ENCODE measurements around the gene SH3D19. TPM values are rescaled to one million over a fixed set of nuclear protein-coding genes. Genes with fewer than 3 reads are reported as not detected.

SH3D19 gene
- total RNA-seq, 2 experiments from 2014 or later: not detected

DNA sequence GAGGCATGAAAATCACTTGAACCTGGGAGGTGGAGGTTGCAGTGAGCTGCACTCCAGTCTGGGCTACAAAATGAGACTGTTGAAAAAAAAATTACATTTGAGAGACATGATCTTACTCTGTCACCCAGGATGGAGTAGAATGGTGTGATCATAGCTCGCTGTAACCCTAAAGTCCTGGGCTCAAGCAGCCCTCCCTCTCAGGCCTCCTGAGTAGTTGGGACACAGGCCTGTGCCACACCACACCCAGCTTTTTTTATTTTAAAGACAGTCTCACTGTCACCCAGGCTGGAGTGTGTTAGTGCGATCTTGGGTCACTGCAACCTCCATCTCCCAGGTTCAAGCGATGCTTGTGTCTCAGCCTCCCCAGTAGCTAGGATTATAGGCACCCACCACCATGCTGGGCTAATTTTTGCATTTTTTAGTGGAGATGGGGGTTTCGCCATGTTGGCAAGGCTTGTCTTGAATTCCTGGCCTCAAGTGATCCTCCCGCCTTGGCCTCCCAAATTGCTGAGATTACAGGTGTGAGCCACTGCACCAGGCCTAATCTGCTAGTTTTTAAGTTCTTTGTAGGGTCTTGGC is 219.9 kb downstream of the SH3D19 start:
- Mint-ChIP-seq H3K36me3 (ENCODE audit: low read depth) (peaks cover 67% of the 10 kb centered on the region), H3K27me3 (no peaks in the 10 kb centered on the region), H3K27ac (no peak overlapping the region), H3K4me3 (no peak overlapping the region), H3K9me3 (ENCODE audit: low read depth) (no peaks in the 10 kb centered on the region), H3K4me1 (peaks cover 25% of the 10 kb centered on the region)
- ATAC-seq: no peak
- ChIA-PET POLR2A (interaction anchor here (3.4 kb wide), 1 partner anchor 8 kb away, joined by 15 read pairs; no protein-coding TSS in a partner anchor), CTCF (no interaction called here)
- DNase-seq: no peak
- intact Hi-C loops (cut with DNase I, micrococcal nuclease): no loop called here

- H3K36me3 Mint-ChIP-seq (ENCODE audit: low read depth): peaks cover 77% of the 10 kb centered on the region
- no peaks in the 10 kb centered on the region for H3K9me3 Mint-ChIP-seq (ENCODE audit: low read depth)
- H3K4me1 Mint-ChIP-seq: peaks cover 25% of the 10 kb centered on the region
- ChIA-PET POLR2A (interaction anchor here (1.0 to 3.4 kb wide), 2 partner anchors 9 to 13 kb away, joined by 4 to 15 read pairs; no protein-coding TSS in a partner anchor), CTCF (no interaction called here)
- no peaks in the 10 kb centered on the region for H3K27me3 Mint-ChIP-seq
- ATAC-seq (no peak), DNase-seq (no peak)
- no peak overlapping the region for H3K27ac Mint-ChIP-seq
- no peak overlapping the region for H3K4me3 Mint-ChIP-seq
- intact Hi-C loops (cut with DNase I, micrococcal nuclease): no loop called here
These were observed 220.8 kb downstream of the SH3D19 start for GRCh38 chr4:151104621-151105020.

DNA sequence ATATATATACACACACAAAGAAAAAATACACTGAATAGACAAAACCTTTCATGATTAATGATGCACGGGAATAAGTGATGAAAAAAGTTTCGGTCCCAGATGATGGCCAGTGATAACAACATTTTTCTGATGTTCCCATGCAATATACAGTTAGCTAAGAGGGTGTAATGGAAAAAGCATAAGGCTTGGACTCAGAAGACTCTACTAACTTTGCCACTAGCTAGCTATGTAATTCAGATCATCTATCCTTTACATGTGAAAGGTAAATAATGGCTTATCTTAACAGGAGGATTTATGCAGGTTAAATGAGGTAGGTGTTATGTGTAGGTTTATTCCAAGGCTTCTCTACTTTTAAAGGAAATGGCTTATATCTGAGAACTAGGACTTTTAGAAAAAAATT is 221.6 kb downstream of the SH3D19 start:
- intact Hi-C loops (cut with DNase I, micrococcal nuclease): no loop called here
- DNase-seq (no peak), ATAC-seq (no peak)
- peaks cover 26% of the 10 kb centered on the region for H3K4me1 Mint-ChIP-seq
- ChIA-PET CTCF (no interaction called here), POLR2A (interaction anchor here (3.4 kb wide), 1 partner anchor 10 kb away, joined by 15 read pairs; no protein-coding TSS in a partner anchor)
- peak overlapping the region; percentile 58 for H3K27ac Mint-ChIP-seq
- H3K36me3 Mint-ChIP-seq (ENCODE audit: low read depth): peaks cover 79% of the 10 kb centered on the region
- H3K9me3 Mint-ChIP-seq (ENCODE audit: low read depth): no peaks in the 10 kb centered on the region
- no peak overlapping the region for H3K4me3 Mint-ChIP-seq
- H3K27me3 Mint-ChIP-seq: no peaks in the 10 kb centered on the region

DNA sequence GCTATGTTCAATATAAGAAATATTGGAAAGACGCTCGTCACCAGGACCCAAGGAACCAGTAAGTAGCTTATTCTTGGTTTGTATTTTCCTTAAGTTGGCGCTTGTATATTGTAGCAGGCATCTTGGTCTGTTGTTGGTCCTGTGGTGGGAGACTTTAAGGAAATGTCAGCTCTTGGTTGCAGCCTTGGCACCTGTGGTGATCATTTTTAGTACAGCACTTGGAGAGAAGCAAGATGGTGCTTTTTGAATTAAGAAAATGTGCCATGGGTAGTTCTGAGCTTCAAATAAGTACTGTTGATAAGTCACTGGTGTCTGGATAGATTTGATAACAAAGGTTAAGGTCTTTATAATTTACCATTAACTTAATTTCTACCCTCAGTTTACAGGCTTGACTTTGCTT is 224.9 kb downstream of the SH3D19 start:
- H3K27ac Mint-ChIP-seq: peak overlapping the region; percentile 100
- no peaks in the 10 kb centered on the region for H3K27me3 Mint-ChIP-seq
- intact Hi-C loops (cut with DNase I, micrococcal nuclease): no loop called here
- DNase-seq (no peak), ATAC-seq (no peak)
- ChIA-PET CTCF (interaction anchor here (0.6 to 1.3 kb wide), 4 partner anchors 14 to 265 kb away, joined by 3 to 6 read pairs (median 3); no protein-coding TSS in a partner anchor), POLR2A (interaction anchor here (0.6 to 1.5 kb wide), 5 partner anchors 13 to 166 kb away, joined by 3 to 8 read pairs (median 3); no protein-coding TSS in a partner anchor)
- H3K4me1 Mint-ChIP-seq: peaks cover 45% of the 10 kb centered on the region
- H3K9me3 Mint-ChIP-seq (ENCODE audit: low read depth): no peaks in the 10 kb centered on the region
- H3K36me3 Mint-ChIP-seq (ENCODE audit: low read depth): peaks cover 51% of the 10 kb centered on the region
- H3K4me3 Mint-ChIP-seq: peak overlapping the region; percentile 89

DNA sequence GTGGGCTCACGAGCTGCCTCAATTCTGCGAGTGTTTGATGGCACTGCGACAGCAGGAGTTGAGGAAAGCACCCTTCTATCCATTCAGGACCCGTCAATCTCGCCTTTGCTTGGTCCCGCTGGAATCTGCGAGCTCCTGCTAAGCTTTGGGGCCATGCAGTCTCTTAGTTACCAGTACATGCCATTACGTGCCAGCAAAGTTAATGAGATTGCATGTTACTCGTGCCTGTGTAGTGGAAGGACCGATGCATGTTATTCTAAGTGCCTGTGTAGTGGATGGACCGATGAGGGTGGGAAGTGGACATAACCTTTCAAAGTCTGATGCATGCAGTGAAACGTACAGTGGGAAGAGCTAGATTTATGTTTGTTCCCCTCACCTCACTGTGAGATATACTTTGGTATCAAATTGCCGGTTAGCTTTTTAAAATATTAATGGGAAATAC is 225.4 kb downstream of the SH3D19 start:
- CTCF ChIA-PET: interaction anchor here (0.6 to 1.3 kb wide), 5 partner anchors 15 to 265 kb away, joined by 3 to 6 read pairs (median 3); no protein-coding TSS in a partner anchor
- Mint-ChIP-seq H3K4me3 (peak overlapping the region; percentile 89), H3K36me3 (ENCODE audit: low read depth) (peaks cover 50% of the 10 kb centered on the region), H3K27me3 (no peaks in the 10 kb centered on the region), H3K27ac (peak overlapping the region; percentile 100), H3K9me3 (ENCODE audit: low read depth) (no peaks in the 10 kb centered on the region), H3K4me1 (peaks cover 47% of the 10 kb centered on the region)
- ATAC-seq: no peak
- intact Hi-C loops (cut with DNase I, micrococcal nuclease): loop anchor here (1.0 to 10.0 kb wide), 8 partner anchors 68 to 1436 kb away; partner anchors contain the start of genes FBXW7 (in 2 of the 2), LRBA (in 2 of the 2) and GATB (in 1 of the 2)
- POLR2A ChIA-PET: interaction anchor here (0.6 to 1.5 kb wide), 6 partner anchors 13 to 166 kb away, joined by 3 to 8 read pairs (median 3); no protein-coding TSS in a partner anchor
- DNase-seq: no peak

- Mint-ChIP-seq H3K36me3 (ENCODE audit: low read depth) (peaks cover 45% of the 10 kb centered on the region), H3K4me1 (peaks cover 42% of the 10 kb centered on the region), H3K27me3 (no peaks in the 10 kb centered on the region), H3K9me3 (ENCODE audit: low read depth) (no peaks in the 10 kb centered on the region), H3K4me3 (peak within 1 kb of the TSS; percentile 89), H3K27ac (peak within 1 kb of the TSS; percentile 100)
- CTCF ChIA-PET: interaction anchor here (0.6 to 1.7 kb wide), 9 partner anchors 18 to 266 kb away, joined by 3 to 6 read pairs (median 3); no protein-coding TSS in a partner anchor
- POLR2A ChIA-PET: interaction anchor here (0.6 to 1.5 kb wide), 11 partner anchors 9 to 1615 kb away, joined by 3 to 8 read pairs (median 3); no protein-coding TSS in a partner anchor
- peak; percentile 86 for ATAC-seq
- peak; percentile 98 for DNase-seq
- intact Hi-C loops (cut with DNase I, micrococcal nuclease): loop anchor here (1.0 to 10.0 kb wide), 8 partner anchors 67 to 1437 kb away; partner anchors contain the start of genes FBXW7 (in 2 of the 2), LRBA (in 2 of the 2) and GATB (in 1 of the 2)
These were observed 226.0 kb downstream of the SH3D19 start, which contains the start of gene RPS3A for GRCh38 chr4:151099229-151099975. Gene RPS3A, plus strand, starts transcription at chr4:151099628. Its CDS starts 25 bp downstream, at chr4:151099653.

DNA sequence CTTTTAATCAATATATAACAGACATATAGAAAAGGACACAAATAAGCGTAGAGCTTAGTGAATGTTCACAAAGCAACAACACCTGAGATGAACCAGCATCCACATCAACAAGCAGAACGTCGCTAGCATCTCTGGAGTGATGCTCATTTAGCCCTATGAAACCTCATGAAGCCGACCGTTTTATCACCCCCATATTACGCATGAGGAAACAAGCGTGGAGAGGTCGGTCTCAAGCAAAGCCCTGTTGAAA is 226.5 kb downstream of the SH3D19 start:
- CTCF ChIA-PET: interaction anchor here (0.6 to 1.7 kb wide), 7 partner anchors 67 to 178 kb away, joined by 3 to 6 read pairs (median 3); no protein-coding TSS in a partner anchor
- intact Hi-C loops (cut with DNase I, micrococcal nuclease): loop anchor here (1.0 to 10.0 kb wide), 8 partner anchors 67 to 1437 kb away; partner anchors contain the start of genes FBXW7 (in 2 of the 2), LRBA (in 2 of the 2) and GATB (in 1 of the 2)
- peak; percentile 82 for ATAC-seq
- Mint-ChIP-seq H3K4me1 (peaks cover 40% of the 10 kb centered on the region), H3K4me3 (peak overlapping the region; percentile 89), H3K27me3 (no peaks in the 10 kb centered on the region), H3K9me3 (ENCODE audit: low read depth) (no peaks in the 10 kb centered on the region), H3K27ac (peak overlapping the region; percentile 100), H3K36me3 (ENCODE audit: low read depth) (peaks cover 43% of the 10 kb centered on the region)
- DNase-seq: no peak
- POLR2A ChIA-PET: interaction anchor here (0.6 to 1.2 kb wide), 7 partner anchors 9 to 1616 kb away, joined by 3 to 8 read pairs (median 3); no protein-coding TSS in a partner anchor

DNA sequence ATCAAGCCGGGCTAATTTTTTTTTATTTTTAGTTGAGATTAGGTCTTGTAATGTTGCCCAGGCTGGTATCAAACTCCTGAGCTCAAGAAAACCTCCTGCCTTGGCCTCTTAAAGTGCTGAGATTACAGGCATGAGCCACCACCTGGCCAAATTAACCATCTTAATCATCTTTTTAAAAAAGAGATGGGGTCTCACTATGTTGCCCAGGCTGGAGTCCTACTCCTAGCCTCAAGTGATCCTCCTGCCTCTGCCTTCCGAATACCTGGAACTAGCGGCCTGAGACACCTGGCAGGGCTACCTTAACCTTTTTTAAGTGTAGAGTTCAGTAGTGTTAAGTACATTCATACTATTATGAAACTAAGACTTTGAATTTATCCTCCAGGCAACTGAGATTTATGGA is 227.6 kb downstream of the SH3D19 start:
- POLR2A ChIA-PET: interaction anchor here (0.6 kb wide), 1 partner anchor 158 kb away, joined by 10 read pairs; no protein-coding TSS in a partner anchor
- CTCF ChIA-PET: interaction anchor here (0.8 to 1.7 kb wide), 2 partner anchors 17 to 150 kb away, joined by 3 to 6 read pairs; no protein-coding TSS in a partner anchor
- Mint-ChIP-seq H3K9me3 (ENCODE audit: low read depth) (no peaks in the 10 kb centered on the region), H3K27me3 (no peaks in the 10 kb centered on the region), H3K36me3 (ENCODE audit: low read depth) (peaks cover 34% of the 10 kb centered on the region), H3K27ac (peak overlapping the region; percentile 100), H3K4me1 (peaks cover 36% of the 10 kb centered on the region), H3K4me3 (peak overlapping the region; percentile 89)
- DNase-seq (no peak), ATAC-seq (no peak)
- intact Hi-C loops (cut with DNase I, micrococcal nuclease): loop anchor here (5.0 to 10.0 kb wide), 3 partner anchors 210 to 1437 kb away; partner anchors contain the start of gene FBXW7 (in 1 of the 2)

- Mint-ChIP-seq H3K27me3 (no peaks in the 10 kb centered on the region), H3K4me3 (no peak overlapping the region), H3K4me1 (peaks cover 26% of the 10 kb centered on the region), H3K27ac (peak overlapping the region; percentile 4), H3K9me3 (ENCODE audit: low read depth) (no peaks in the 10 kb centered on the region), H3K36me3 (ENCODE audit: low read depth) (peaks cover 8% of the 10 kb centered on the region)
- DNase-seq (no peak), ATAC-seq (no peak)
- CTCF ChIA-PET: no interaction called here
- intact Hi-C loops (cut with DNase I, micrococcal nuclease): loop anchor here (5.0 to 10.0 kb wide), 3 partner anchors 208 to 1440 kb away; partner anchors contain the start of gene FBXW7 (in 1 of the 2)
- POLR2A ChIA-PET: no interaction called here
These were observed 230.3 kb downstream of the SH3D19 start for GRCh38 chr4:151095142-151095541.

DNA sequence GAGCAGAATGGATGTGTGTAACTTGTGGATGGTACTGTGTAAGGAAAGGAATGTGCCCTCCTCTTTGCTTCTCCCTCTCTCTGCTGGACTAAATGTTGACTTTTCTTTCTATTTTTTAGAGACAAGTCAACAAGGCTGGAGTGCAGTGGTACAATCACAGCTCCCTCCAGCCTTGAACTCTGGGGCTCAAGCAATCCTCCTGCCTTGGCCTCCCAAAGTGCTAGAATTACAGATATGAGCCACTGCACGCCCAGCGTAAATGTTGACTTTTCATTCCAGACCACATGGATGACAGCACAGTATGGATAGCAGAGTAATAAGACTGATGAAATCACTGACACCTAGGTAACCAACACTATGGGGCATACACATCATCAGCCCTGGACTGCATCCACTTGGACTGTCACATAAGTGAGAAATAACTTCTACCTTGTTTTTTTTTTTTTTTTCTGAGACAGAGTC is 231.1 kb downstream of the SH3D19 start:
- no peak overlapping the region for H3K4me3 Mint-ChIP-seq
- H3K4me1 Mint-ChIP-seq: peaks cover 26% of the 10 kb centered on the region
- POLR2A ChIA-PET: interaction anchor here (0.6 kb wide), 1 partner anchor 65 kb away, joined by 3 read pairs; no protein-coding TSS in a partner anchor
- no peaks in the 10 kb centered on the region for H3K9me3 Mint-ChIP-seq (ENCODE audit: low read depth)
- no peaks in the 10 kb centered on the region for H3K27me3 Mint-ChIP-seq
- CTCF ChIA-PET: no interaction called here
- H3K36me3 Mint-ChIP-seq (ENCODE audit: low read depth): no peaks in the 10 kb centered on the region
- intact Hi-C loops (cut with DNase I, micrococcal nuclease): loop anchor here in 1 of 2 experiments (10.0 kb wide), 1 partner anchor 1440 kb away; the partner anchor contains the start of gene FBXW7
- DNase-seq: no peak
- no peak for ATAC-seq
- H3K27ac Mint-ChIP-seq: no peak overlapping the region

DNA sequence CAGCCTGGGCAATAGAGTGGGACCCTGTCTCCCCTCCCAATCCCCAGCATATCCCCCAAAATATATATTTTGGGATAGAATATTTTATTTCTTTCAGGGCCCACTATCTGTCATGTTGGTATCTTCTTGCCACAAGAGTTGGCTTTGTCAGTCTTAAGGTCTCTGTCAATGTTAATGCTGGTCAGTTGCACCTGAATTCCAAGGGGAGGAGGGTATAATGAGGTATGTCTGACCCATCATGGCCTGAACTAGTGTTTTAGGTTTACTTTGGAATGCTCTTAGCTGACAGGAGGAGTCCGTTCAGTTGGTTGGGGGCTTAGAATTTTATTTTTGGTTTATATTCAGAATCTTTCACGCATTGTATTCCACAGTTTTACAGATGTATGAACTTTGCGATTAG is 232.2 kb downstream of the SH3D19 start:
- H3K36me3 Mint-ChIP-seq (ENCODE audit: low read depth): no peaks in the 10 kb centered on the region
- ChIA-PET POLR2A (no interaction called here), CTCF (no interaction called here)
- no peak overlapping the region for H3K27ac Mint-ChIP-seq
- no peaks in the 10 kb centered on the region for H3K27me3 Mint-ChIP-seq
- H3K4me3 Mint-ChIP-seq: no peak overlapping the region
- intact Hi-C loops (cut with DNase I, micrococcal nuclease): loop anchor here in 1 of 2 experiments (10.0 kb wide), 1 partner anchor 1442 kb away; the partner anchor contains the start of gene FBXW7
- DNase-seq (no peak), ATAC-seq (no peak)
- peaks cover 19% of the 10 kb centered on the region for H3K4me1 Mint-ChIP-seq
- H3K9me3 Mint-ChIP-seq (ENCODE audit: low read depth): no peaks in the 10 kb centered on the region

Data from activated CD4-positive, alpha-beta T cell treated with anti-CD3 and anti-CD28 coated beads for 36 hours (primary cell).